Measurements from ENCODE around the gene MACROD2. TPM values are rescaled to one million over a fixed set of nuclear protein-coding genes. Genes with fewer than 3 reads are reported as not detected.
"Not testable (repeated sequence)": the region's sequence is repeated elsewhere in the genome, so short reads cannot be mapped to it uniquely, and the experiment has no call there.

MACROD2 gene
- total and polyA plus RNA-seq, 9 donors = 2.0 to 4.9 (median 3.1) TPM

DNA sequence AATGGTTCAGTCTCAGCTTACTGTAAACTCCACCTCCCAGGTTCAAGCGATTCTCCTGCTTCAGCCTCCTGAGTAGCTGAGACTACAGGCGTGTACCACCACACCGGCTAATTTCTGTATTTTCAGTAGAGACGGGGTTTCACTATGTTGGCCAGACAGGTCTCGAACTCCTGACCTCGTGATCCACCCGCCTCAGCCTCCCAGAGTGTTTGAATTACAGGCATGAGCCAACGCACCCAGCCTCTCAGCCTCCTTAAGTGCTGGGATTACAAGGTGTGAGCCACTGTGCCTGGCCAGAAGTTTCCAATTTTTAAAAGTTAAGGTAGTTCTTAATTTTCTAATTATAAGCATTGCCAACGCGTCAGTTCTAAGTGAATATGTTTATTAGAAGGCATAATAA lies 1202.7 kb downstream of the MACROD2 start:
- not testable (repeated sequence) for H3K9me3 ChIP-seq (replicated peaks; ENCODE audit: control insufficient read depth, low read depth, low read length); DNase-seq; H3K4me1 ChIP-seq (ENCODE audit: control insufficient read depth, insufficient read depth, low read length); H3K27me3 ChIP-seq (ENCODE audit: control insufficient read depth, insufficient read depth, low read length); H3K36me3 ChIP-seq (ENCODE audit: control insufficient read depth, insufficient read depth, low read length); H3K27ac ChIP-seq (ENCODE audit: low read length); H3K4me3 ChIP-seq (ENCODE audit: low read length)
- WGBS (ENCODE audit: insufficient coverage) = 90% methylated on average over 6 of the region's 10 CpGs

DNA sequence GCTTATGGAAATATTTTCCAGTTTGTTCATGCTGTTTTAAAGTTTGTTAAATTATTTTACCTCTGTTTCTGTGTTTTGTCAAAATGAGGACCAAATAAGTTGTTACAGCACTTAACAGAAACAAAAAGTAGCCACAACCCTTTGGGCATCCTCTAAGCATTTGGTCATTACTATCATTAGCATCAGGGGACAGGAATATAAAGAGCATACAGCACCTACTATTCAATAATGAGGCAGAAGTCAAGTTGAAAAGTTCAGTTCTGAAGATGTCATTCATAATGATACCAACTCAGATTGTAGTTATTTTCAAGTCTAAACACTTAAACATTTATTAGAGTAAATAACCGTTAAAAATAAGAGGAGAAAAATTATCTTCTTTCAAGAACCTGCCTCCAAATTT lies 1204.4 kb downstream of the MACROD2 start:
- DNase-seq = no peak
- no CpG with 5 or more reads among the region's 1 CpG for WGBS (ENCODE audit: insufficient coverage)

DNA sequence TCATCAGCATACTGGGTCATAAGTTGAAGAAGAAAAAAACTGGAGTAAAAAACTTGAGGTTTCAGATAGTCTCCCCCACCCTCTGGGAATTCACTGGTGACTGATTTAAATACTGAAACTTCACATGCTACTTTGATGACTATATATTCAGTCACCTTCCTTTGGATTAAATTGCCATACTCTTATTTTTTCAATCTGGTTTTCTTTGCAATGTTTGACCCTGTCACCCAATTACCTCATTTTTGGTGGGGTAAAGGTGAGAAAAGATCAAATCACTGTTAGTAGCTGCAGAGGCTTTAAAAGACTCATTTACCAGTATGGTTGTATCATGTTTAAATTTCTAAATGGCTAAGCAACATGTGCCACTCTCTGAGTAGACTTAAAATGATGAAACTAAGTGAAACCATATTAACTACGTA lies 1204.8 kb downstream of the MACROD2 start:
- Histone ChIP-seq H3K4me3 (ENCODE audit: low read length) (no peak overlapping the region), H3K4me1 (ENCODE audit: control insufficient read depth, insufficient read depth, low read length) (no peaks in the 10 kb centered on the region), H3K36me3 (ENCODE audit: control insufficient read depth, insufficient read depth, low read length) (no peaks in the 10 kb centered on the region), H3K27ac (ENCODE audit: low read length) (no peak overlapping the region), H3K27me3 (ENCODE audit: control insufficient read depth, insufficient read depth, low read length) (no peaks in the 10 kb centered on the region), H3K9me3 (replicated peaks; ENCODE audit: control insufficient read depth, low read depth, low read length) (no peaks in the 10 kb centered on the region)
- DNase-seq = no peak
- WGBS (ENCODE audit: insufficient coverage) = no CpG with 5 or more reads among the region's 1 CpG

More for the DNA sequence above, 1204.4 kb downstream of the MACROD2 start:
- H3K4me3 ChIP-seq (ENCODE audit: low read length) = no peak overlapping the region
- H3K27me3 ChIP-seq (ENCODE audit: control insufficient read depth, insufficient read depth, low read length) = no peaks in the 10 kb centered on the region
- H3K27ac ChIP-seq (ENCODE audit: low read length) = no peak overlapping the region
- H3K36me3 ChIP-seq (ENCODE audit: control insufficient read depth, insufficient read depth, low read length) = no peaks in the 10 kb centered on the region
- no peaks in the 10 kb centered on the region for H3K4me1 ChIP-seq (ENCODE audit: control insufficient read depth, insufficient read depth, low read length)
- no peaks in the 10 kb centered on the region for H3K9me3 ChIP-seq (replicated peaks; ENCODE audit: control insufficient read depth, low read depth, low read length)

DNA sequence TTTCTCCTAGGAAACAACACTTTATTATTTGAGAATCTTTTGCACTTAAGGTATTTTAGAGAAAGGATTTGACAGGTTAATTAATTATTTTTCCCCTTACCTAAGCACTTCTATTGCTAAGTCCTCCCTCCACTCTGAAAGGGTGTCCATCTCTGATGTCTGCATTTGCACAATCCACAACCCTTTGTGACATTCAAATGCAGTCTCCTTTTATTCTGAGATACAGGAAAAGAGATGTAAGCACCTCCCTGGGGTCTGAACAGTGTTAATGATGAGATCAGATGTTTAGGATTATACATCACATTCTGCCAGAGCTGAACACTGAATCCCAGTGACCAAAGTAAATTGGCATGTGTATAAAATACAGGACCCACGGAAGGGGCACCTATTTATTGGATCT lies 1206.3 kb downstream of the MACROD2 start:
- Histone ChIP-seq H3K27ac (ENCODE audit: low read length) (no peak overlapping the region), H3K4me1 (ENCODE audit: control insufficient read depth, insufficient read depth, low read length) (no peaks in the 10 kb centered on the region), H3K27me3 (ENCODE audit: control insufficient read depth, insufficient read depth, low read length) (no peaks in the 10 kb centered on the region), H3K4me3 (ENCODE audit: low read length) (no peak overlapping the region), H3K9me3 (replicated peaks; ENCODE audit: control insufficient read depth, low read depth, low read length) (no peaks in the 10 kb centered on the region), H3K36me3 (ENCODE audit: control insufficient read depth, insufficient read depth, low read length) (no peaks in the 10 kb centered on the region)
- no peak for DNase-seq
- WGBS (ENCODE audit: insufficient coverage) = no CpG with 5 or more reads among the region's 1 CpG

DNA sequence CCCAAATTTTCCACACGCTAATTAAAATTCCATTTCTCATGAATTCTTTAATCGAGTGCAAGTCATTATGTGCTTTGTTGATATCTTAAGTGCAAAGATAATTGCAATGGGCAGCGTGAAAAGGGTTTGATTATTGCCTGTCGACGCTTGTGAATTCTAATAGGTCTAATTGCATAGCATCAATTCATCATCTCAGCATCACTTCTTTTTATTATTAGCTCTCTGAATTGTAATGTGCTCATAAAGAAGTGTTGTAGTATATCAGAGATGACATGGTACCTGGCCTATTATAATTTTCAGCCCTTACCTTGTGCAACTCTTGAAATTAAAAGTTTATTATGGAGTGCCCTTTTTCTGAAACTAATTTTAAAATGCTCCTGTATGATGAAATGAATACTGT lies 1208.9 kb downstream of the MACROD2 start:
- no peak for DNase-seq
- H3K27me3 ChIP-seq (ENCODE audit: control insufficient read depth, insufficient read depth, low read length) = no peaks in the 10 kb centered on the region
- H3K9me3 ChIP-seq (replicated peaks; ENCODE audit: control insufficient read depth, low read depth, low read length) = no peaks in the 10 kb centered on the region
- H3K4me3 ChIP-seq (ENCODE audit: low read length) = no peak overlapping the region
- H3K4me1 ChIP-seq (ENCODE audit: control insufficient read depth, insufficient read depth, low read length) = no peaks in the 10 kb centered on the region
- no peak overlapping the region for H3K27ac ChIP-seq (ENCODE audit: low read length)
- WGBS (ENCODE audit: insufficient coverage) = no CpG with 5 or more reads among the region's 5 CpGs
- H3K36me3 ChIP-seq (ENCODE audit: control insufficient read depth, insufficient read depth, low read length) = no peaks in the 10 kb centered on the region

DNA sequence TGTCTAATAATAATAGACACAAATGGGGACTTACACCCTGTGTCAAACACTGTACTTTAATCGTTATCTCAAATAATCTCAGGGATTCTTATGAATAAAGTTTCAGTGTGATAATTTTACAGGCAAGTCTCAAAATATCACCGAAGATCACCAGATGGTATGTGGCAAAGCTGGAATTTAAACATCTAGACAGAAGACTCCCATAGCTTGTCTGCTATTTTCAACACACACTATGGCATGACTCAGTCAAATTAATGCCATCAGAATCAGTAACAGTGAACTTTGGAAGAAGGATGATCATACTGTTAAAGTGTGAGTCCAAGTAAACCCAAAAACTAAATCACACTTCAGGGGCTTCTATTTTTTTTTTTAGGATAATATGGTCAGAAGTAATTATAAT lies 1209.7 kb downstream of the MACROD2 start:
- no peak overlapping the region for H3K27ac ChIP-seq (ENCODE audit: low read length)
- no peak overlapping the region for H3K4me3 ChIP-seq (ENCODE audit: low read length)
- no peaks in the 10 kb centered on the region for H3K36me3 ChIP-seq (ENCODE audit: control insufficient read depth, insufficient read depth, low read length)
- DNase-seq = no peak
- no peaks in the 10 kb centered on the region for H3K27me3 ChIP-seq (ENCODE audit: control insufficient read depth, insufficient read depth, low read length)
- no CpG with 5 or more reads among the region's 2 CpGs for WGBS (ENCODE audit: insufficient coverage)
- H3K9me3 ChIP-seq (replicated peaks; ENCODE audit: control insufficient read depth, low read depth, low read length) = no peaks in the 10 kb centered on the region
- H3K4me1 ChIP-seq (ENCODE audit: control insufficient read depth, insufficient read depth, low read length) = no peaks in the 10 kb centered on the region

DNA sequence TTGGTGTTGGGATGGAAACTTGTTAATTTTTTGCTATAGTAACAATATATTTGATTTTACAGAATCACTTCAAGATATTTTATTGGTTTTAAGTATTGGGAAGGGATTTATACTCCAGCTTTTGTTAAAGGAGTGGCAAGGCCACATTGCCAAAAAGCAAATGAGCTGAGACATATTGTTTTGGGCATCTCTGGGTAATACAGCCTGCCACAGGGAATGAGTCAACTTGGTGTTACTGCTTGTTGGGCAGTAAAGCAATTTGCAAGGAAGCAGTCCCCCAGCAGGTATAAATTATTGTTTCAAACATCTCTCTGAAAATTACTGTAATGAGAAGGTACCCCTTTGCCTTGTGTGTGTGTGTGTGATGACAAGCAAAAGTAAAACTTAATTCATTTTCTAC lies 1210.4 kb downstream of the MACROD2 start:
- no peak for DNase-seq

DNA sequence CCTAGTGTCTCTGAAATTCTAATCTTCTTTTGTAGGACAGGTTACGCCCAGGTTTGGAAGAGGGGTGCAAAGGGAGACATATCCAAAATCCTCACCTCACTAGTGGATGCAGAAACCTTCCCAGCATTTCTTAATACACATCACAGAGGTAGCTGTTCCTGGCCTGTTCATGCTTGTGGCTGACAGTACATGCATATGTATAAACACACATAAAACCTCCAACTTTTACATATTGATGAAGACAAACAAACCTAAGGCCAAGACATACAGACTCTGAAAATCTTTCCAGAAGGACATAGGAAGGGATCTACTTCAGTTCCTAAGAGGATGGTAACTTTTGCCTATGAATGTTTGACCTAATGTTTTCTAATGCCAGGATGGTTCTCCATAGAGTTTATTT lies 1214.2 kb downstream of the MACROD2 start:
- Histone ChIP-seq H3K4me3 (ENCODE audit: low read length) (no peak overlapping the region), H3K4me1 (ENCODE audit: control insufficient read depth, insufficient read depth, low read length) (no peaks in the 10 kb centered on the region)
- WGBS (ENCODE audit: insufficient coverage) = no CpG with 5 or more reads among the region's 1 CpG

More for the DNA sequence above, 1210.4 kb downstream of the MACROD2 start:
- Histone ChIP-seq H3K4me3 (ENCODE audit: low read length) (no peak overlapping the region), H3K27ac (ENCODE audit: low read length) (no peak overlapping the region), H3K36me3 (ENCODE audit: control insufficient read depth, insufficient read depth, low read length) (no peaks in the 10 kb centered on the region), H3K9me3 (replicated peaks; ENCODE audit: control insufficient read depth, low read depth, low read length) (no peaks in the 10 kb centered on the region), H3K4me1 (ENCODE audit: control insufficient read depth, insufficient read depth, low read length) (no peaks in the 10 kb centered on the region), H3K27me3 (ENCODE audit: control insufficient read depth, insufficient read depth, low read length) (no peaks in the 10 kb centered on the region)

DNA sequence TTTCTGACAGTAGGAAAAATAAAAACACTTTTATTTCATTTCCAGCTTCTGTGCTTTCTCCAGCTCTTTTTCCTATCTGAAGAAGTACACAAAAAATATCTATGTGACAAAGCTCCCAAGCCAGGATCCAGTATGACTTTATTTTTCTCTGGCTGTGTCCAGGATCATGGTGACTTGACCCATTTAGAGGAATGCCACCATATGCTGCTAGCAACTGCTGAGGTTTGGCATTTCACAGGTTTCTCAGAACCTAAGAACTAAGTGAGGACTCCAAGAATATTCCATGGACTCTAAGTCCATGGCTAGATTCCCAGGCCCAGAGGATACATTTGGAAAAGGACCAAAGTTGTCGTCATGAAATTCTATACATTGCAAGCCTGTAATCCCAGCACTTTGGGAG lies 1218.7 kb downstream of the MACROD2 start:
- Histone ChIP-seq H3K36me3 (ENCODE audit: control insufficient read depth, insufficient read depth, low read length) (no peaks in the 10 kb centered on the region), H3K27ac (ENCODE audit: low read length) (no peak overlapping the region), H3K27me3 (ENCODE audit: control insufficient read depth, insufficient read depth, low read length) (no peaks in the 10 kb centered on the region), H3K4me1 (ENCODE audit: control insufficient read depth, insufficient read depth, low read length) (no peaks in the 10 kb centered on the region), H3K4me3 (ENCODE audit: low read length) (no peak overlapping the region), H3K9me3 (replicated peaks; ENCODE audit: control insufficient read depth, low read depth, low read length) (no peaks in the 10 kb centered on the region)
- no peak for DNase-seq
- no CpG with 5 or more reads among the region's 1 CpG for WGBS (ENCODE audit: insufficient coverage)

More for the DNA sequence above, 1214.2 kb downstream of the MACROD2 start:
- no peaks in the 10 kb centered on the region for H3K9me3 ChIP-seq (replicated peaks; ENCODE audit: control insufficient read depth, low read depth, low read length)
- DNase-seq = no peak
- H3K27me3 ChIP-seq (ENCODE audit: control insufficient read depth, insufficient read depth, low read length) = no peaks in the 10 kb centered on the region
- no peak overlapping the region for H3K27ac ChIP-seq (ENCODE audit: low read length)
- H3K36me3 ChIP-seq (ENCODE audit: control insufficient read depth, insufficient read depth, low read length) = no peaks in the 10 kb centered on the region

DNA sequence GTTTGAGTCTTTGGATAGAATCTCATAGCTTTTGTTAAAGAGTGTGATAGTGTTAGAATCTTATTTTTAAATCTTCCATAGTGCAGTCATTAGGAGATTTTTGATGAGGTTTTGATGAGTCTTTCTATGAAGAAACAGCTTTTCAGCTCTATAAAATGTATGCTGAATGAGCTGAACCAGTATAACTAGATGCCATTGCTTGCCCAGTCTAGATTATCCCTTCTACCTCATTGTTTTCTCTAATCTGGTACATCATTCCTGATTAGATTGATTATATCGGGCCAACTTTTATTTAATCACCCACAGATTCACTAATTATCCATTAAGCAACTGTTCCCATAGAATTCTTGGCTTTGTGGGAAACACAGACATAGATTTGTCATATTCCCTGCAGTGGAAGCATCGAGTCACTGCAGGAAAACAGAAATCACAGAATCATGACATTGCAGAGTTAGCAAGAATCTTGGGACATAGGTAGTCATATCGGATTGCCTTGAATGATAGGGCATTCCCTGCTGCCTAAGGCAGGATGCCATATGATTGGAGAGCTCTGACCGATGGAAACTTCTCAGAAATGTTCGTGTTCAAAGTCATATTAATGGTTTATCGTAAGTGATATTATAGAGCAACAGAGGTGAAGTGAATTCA lies 1224.8 kb downstream of the MACROD2 start:
- H3K27me3 ChIP-seq (ENCODE audit: control insufficient read depth, insufficient read depth, low read length) = no peaks in the 10 kb centered on the region
- no peaks in the 10 kb centered on the region for H3K9me3 ChIP-seq (replicated peaks; ENCODE audit: control insufficient read depth, low read depth, low read length)
- 86% methylated on average over 5 of the region's 6 CpGs for WGBS (ENCODE audit: insufficient coverage)

More for the DNA sequence above, 1224.8 kb downstream of the MACROD2 start:
- Histone ChIP-seq H3K27ac (ENCODE audit: low read length) (no peak overlapping the region), H3K36me3 (ENCODE audit: control insufficient read depth, insufficient read depth, low read length) (no peaks in the 10 kb centered on the region), H3K4me1 (ENCODE audit: control insufficient read depth, insufficient read depth, low read length) (no peaks in the 10 kb centered on the region), H3K4me3 (ENCODE audit: low read length) (no peak overlapping the region)
- no peak for DNase-seq
